GM13976 (cell line): ENCODE measurements around the gene LGR4.

ENCODE experiments used
- DNase-seq: peaks from one replicate; pipeline ENCODE4 v3.0.0; 2012; ENCODE audit warnings: low spot score
- CTCF ChIP-seq: IDR thresholded peaks from 2 replicates; pipeline ENCODE4 v1.5.1; 2012; ENCODE audit warnings: borderline replicate concordance, mild to moderate bottlenecking; ENCODE audit not compliant: insufficient read depth; ENCODE audit errors: extremely low read depth, missing control alignments, control extremely low read depth
- in situ Hi-C: fragments of 300-500 bp; cut with MboI; formaldehyde crosslinking; loops from one replicate; pipeline ENCODE4 v1.12.0; 2022; ENCODE audit warnings: low sequenced_read_pairs, mixed read lengths, inconsistent platforms; ENCODE audit not compliant: unreplicated experiment

The LGR4 gene

GRCh38 chr11:27408246-27408800 lies 64.3 kb downstream of the LGR4 start:
- no peak for TF ChIP-seq CTCF
- in situ Hi-C loops, result no loop called here
- no peak for DNase-seq

DNA sequence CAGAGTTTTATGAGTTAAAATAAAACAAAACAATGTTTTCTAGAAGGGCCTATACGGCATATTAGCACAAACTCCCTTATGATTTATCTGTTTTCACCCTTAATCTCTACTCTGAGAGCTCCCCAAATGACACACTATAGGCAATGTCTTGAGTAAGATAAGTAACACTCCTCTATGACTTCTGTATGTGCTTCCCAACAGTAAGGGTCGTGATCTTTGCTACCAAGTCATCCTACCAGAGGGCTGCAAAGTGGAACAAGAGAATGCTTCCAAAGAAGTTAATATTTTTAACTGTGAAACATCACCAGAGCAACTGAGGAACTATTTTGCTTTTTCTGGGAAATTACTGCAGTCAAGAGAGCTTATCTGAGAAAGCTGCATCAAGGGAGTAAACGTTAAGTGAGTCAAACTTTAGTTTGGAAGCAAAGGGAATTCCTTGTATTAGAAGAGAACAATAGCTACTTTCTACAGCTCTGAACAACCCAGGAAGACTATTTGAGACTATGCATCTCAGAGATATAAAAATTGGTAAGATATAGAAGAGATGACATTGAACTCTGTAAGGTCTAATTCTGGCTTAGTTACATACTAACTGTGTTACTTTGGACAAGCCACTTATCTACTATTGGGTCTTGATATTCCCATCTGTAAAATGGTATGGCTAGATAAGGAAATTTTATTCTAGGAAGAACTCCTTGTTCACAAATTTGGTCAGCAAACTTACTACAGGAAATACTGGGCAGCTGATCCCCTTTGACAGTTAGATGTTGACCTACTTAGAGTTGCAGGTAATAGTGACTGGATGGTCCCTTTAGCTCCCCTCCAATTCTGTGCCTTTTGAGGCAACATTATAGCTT lies 65.9 kb downstream of the LGR4 start:
- no peak for TF ChIP-seq CTCF
- in situ Hi-C loops, result no loop called here
- DNase-seq, result no peak

DNA sequence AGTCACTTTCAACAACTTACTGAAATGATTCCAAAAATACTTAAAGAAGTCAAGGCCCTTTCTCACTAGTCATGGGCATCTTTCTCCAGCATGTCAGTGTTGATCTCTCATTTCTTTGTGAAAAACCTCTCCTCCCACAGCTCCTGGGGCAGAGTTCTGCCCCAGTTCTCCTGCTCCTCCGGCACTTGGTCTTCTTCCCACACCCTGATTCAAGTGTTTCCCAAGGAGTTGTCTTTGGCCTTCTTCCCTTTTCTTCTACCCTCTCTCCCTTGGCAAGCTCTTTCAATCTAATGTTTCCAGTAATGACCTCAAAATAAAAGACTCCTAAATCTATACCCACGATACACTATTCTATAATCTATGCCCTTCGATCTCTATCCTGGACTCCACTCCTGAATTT lies 67.5 kb downstream of the LGR4 start:
- no peak for DNase-seq
- no peak for TF ChIP-seq CTCF
- in situ Hi-C loops, result no loop called here

- in situ Hi-C loops, result no loop called here
- DNase-seq, result no peak
- TF ChIP-seq CTCF, result no peak
Measured at GRCh38 chr11:27404427-27404826, 68.2 kb downstream of the LGR4 start.

DNA sequence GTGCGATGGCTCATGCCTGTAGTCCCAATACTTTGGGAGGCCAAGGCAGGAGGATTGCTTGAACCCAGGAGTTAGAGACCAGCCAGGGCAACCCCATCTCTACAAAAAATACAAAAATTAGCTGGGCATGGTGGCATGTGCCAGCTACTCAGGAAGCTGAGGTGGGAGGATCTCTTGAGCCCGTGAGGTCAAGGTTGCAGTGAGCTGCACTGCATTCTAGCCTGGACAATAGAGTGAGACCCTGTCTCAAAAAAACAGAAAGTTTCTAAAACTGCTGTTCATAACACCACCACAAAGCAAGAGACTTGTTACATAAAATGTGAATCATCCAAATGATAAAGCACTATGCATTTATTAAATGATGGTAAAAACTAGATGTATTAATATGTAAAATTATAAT lies 69.4 kb downstream of the LGR4 start:
- in situ Hi-C loops, result no loop called here
- no peak for DNase-seq
- no peak for TF ChIP-seq CTCF

- TF ChIP-seq CTCF, result no peak
- DNase-seq, result no peak
- in situ Hi-C loops, result no loop called here
Measured at GRCh38 chr11:27402450-27402849, 70.1 kb downstream of the LGR4 start.

- in situ Hi-C loops, result no loop called here
- TF ChIP-seq CTCF, result no peak
Measured at GRCh38 chr11:27401833-27402316, 70.7 kb downstream of the LGR4 start.

More at GRCh38 chr11:27401833-27402316, 70.7 kb downstream of the LGR4 start:
- DNase-seq, result no peak
